CD4-positive, alpha-beta T cell (primary cell): ENCODE measurements around the gene FAM227B. TPM values are rescaled to one million over a fixed set of nuclear protein-coding genes. Genes with fewer than 3 reads are reported as not detected.
"Not testable (repeated sequence)": the region's sequence is repeated elsewhere in the genome, so short reads cannot be mapped to it uniquely, and the experiment has no call there.

Source experiments
- ATAC-seq: fragments of 200-7000 bp; cut with Tn5 transposase; one replicate; pipeline ENCODE4 v1.10.0; 2022; ENCODE audit warnings: mild to moderate bottlenecking; ENCODE audit not compliant: poor library complexity
- CTCF ChIA-PET: fragments of 350-600 bp; sonication (Branson Sonifier 250); formaldehyde crosslinking; loops from one replicate; lab custom pipeline; 2021; ENCODE audit warnings: antibody characterized with exemption, inconsistent platforms; lab: Charles Lee
- POLR2A ChIA-PET: fragments of 350-600 bp; sonication (Branson Sonifier 250); formaldehyde crosslinking; loops from one replicate; lab custom pipeline; 2021; ENCODE audit warnings: antibody characterized with exemption, inconsistent platforms; lab: Charles Lee
- DNase-seq, 14 experiments: peaks; one replicate each; pipeline ENCODE4 v3.0.0-alpha.2; 2013 to 2020; ENCODE audit warnings: mixed read lengths in 2 of 14
- H3K27ac ChIP-seq, 2 donors: one replicate each; pipeline versions ENCODE4 v1.5.1 to v1.7.0; 2013; ENCODE audit warnings: low read length in 2 of 2, low read depth in 1 of 2, mild to moderate bottlenecking in 1 of 2
- H3K27me3 ChIP-seq, 2 experiments: 1 replicate in 1 of 2; 2 replicates in 1 of 2; pipeline versions ENCODE4 v1.6.1 to v1.7.0; 2013; ENCODE audit warnings: low read length in 2 of 2, control low read depth in 1 of 2, mild to moderate bottlenecking in 1 of 2, moderate library complexity in 1 of 2; ENCODE audit not compliant: insufficient read depth in 2 of 2, control insufficient read depth in 1 of 2
- H3K36me3 ChIP-seq: one replicate; pipeline ENCODE4 v1.6.1; 2013; ENCODE audit warnings: low read length, control low read depth; ENCODE audit not compliant: insufficient read depth
- H3K4me1 ChIP-seq: one replicate; pipeline ENCODE4 v1.6.1; 2013; ENCODE audit warnings: low read length, control low read depth; ENCODE audit not compliant: insufficient read depth
- H3K4me3 ChIP-seq: one replicate; pipeline ENCODE4 v1.5.1; 2013; ENCODE audit warnings: mild to moderate bottlenecking, low read length, moderate library complexity
- H3K9me3 ChIP-seq, 2 experiments: 1 replicate in 1 of 2; 2 replicates in 1 of 2; pipeline versions ENCODE4 v1.6.1 to v1.7.0; 2013; ENCODE audit warnings: low read length in 2 of 2, mild to moderate bottlenecking in 2 of 2, control low read depth in 1 of 2, moderate library complexity in 1 of 2; ENCODE audit not compliant: control insufficient read depth in 1 of 2, insufficient read depth in 1 of 2
- H3K27ac Mint-ChIP-seq: one replicate; pipeline ENCODE4 v1.8.0; 2020; ENCODE audit warnings: mixed read lengths
- H3K27me3 Mint-ChIP-seq: one replicate; pipeline ENCODE4 v1.8.0; 2021; ENCODE audit warnings: mixed read lengths
- H3K36me3 Mint-ChIP-seq: one replicate; pipeline ENCODE4 v1.8.0; 2021; ENCODE audit warnings: low read depth, mixed read lengths
- H3K4me1 Mint-ChIP-seq: one replicate; pipeline ENCODE4 v1.8.0; 2021; ENCODE audit warnings: low read depth, mixed read lengths
- H3K4me3 Mint-ChIP-seq: one replicate; pipeline ENCODE4 v1.8.0; 2020; ENCODE audit warnings: mild to moderate bottlenecking, mixed read lengths
- H3K9me3 Mint-ChIP-seq: one replicate; pipeline ENCODE4 v1.8.0; 2020; ENCODE audit warnings: mixed read lengths
- intact Hi-C, 2 experiments: fragments of 100-400 bp; cut with DNase I in 1 of 2; cut with micrococcal nuclease in 1 of 2; formaldehyde crosslinking; loops; one replicate each; pipeline versions ENCODE4 v1.15.1 to v1.9.0; 2023 to 2025; cut with DNase I, micrococcal nuclease
- total RNA-seq, 174 experiments: library from RNA in 2 of 174; stranded (reverse) in 2 of 174; gene quantifications; one replicate each; pipeline ENCODE4 v1.2.3 and lab custom pipeline; 2021 to 2026
- TF ChIP-seq, protein P1 (sequence below): fragments of 200-600 bp; IDR thresholded peaks from one replicate; pipeline ENCODE4 v1.8.0; 2022; ENCODE audit warnings: antibody characterized with exemption, mild to moderate bottlenecking

The FAM227B gene
- total RNA-seq, 2 experiments from 2014 or later = 3.0 to 4.4 TPM

DNA sequence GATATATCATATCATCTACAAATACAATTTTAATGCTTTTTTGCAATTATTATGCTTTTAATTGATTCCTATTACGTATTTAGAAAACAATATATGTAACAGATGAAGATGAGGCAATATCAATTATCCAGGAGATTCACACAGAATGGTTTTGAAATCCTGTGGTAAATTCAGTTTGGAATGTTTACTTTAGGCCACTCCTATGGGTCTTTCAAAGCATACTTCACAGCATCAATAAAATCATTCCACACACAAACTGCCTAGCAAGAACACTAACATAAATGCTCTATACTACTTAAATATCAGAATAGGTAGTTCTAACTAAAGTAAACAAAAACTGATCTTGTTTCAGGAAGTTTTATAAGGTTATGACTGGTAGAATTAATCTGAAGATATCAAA lies 90.5 kb downstream of the FAM227B start:
- Mint-ChIP-seq H3K9me3 (peaks cover 15% of the 10 kb centered on the region), H3K36me3 (no peaks in the 10 kb centered on the region), H3K4me1 (no peaks in the 10 kb centered on the region), H3K27me3 (no peaks in the 10 kb centered on the region), H3K27ac (no peak overlapping the region), H3K4me3 (no peak overlapping the region)
- no peak for DNase-seq
- TF ChIP-seq, protein P1, sequence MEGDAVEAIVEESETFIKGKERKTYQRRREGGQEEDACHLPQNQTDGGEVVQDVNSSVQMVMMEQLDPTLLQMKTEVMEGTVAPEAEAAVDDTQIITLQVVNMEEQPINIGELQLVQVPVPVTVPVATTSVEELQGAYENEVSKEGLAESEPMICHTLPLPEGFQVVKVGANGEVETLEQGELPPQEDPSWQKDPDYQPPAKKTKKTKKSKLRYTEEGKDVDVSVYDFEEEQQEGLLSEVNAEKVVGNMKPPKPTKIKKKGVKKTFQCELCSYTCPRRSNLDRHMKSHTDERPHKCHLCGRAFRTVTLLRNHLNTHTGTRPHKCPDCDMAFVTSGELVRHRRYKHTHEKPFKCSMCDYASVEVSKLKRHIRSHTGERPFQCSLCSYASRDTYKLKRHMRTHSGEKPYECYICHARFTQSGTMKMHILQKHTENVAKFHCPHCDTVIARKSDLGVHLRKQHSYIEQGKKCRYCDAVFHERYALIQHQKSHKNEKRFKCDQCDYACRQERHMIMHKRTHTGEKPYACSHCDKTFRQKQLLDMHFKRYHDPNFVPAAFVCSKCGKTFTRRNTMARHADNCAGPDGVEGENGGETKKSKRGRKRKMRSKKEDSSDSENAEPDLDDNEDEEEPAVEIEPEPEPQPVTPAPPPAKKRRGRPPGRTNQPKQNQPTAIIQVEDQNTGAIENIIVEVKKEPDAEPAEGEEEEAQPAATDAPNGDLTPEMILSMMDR = no peak
- Histone ChIP-seq H3K27me3 (no peaks in the 10 kb centered on the region), H3K36me3 (no peaks in the 10 kb centered on the region), H3K9me3 (peaks cover 0 to 16% of the 10 kb centered on the region in 2 experiments), H3K27ac (no peak overlapping the region), H3K4me1 (no peaks in the 10 kb centered on the region), H3K4me3 (no peak overlapping the region)
- POLR2A ChIA-PET = no interaction called here
- intact Hi-C loops = no loop called here
- CTCF ChIA-PET = no interaction called here
- no peak for ATAC-seq

DNA sequence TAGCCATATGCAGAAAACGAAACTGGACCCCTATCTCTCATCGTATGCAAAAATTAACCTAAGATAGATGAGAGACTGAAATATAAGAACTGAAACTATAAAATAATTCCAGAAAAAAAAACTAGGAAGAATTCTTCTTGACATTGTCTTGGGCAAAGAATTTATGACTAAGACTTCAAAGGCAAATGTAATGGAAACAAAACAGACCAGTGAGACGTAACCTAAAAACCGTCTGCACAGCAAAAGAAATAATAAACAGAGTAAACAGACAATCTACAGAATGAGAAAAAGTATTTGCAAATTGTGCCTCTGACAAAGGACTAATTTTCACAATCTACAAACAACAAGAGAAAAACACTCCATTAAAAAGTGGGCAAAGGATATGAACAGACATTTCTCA lies 92.3 kb downstream of the FAM227B start:
- H3K9me3 Mint-ChIP-seq = peaks cover 20% of the 10 kb centered on the region
- no peak overlapping the region for H3K27ac Mint-ChIP-seq
- no peaks in the 10 kb centered on the region for H3K4me1 ChIP-seq
- TF ChIP-seq, protein P1 = no peak
- H3K36me3 Mint-ChIP-seq = no peaks in the 10 kb centered on the region
- POLR2A ChIA-PET = interaction anchor here (0.6 kb wide), 1 partner anchor 99 kb away, joined by 3 read pairs; no protein-coding TSS in a partner anchor
- no peaks in the 10 kb centered on the region for H3K36me3 ChIP-seq
- no peaks in the 10 kb centered on the region for H3K27me3 Mint-ChIP-seq
- no peaks in the 10 kb centered on the region for H3K27me3 ChIP-seq
- H3K9me3 ChIP-seq = peaks cover 6% of the 10 kb centered on the region in 2 experiments
- no peak for DNase-seq
- no peak overlapping the region for H3K27ac ChIP-seq
- no peak overlapping the region for H3K4me3 ChIP-seq
- CTCF ChIA-PET = no interaction called here
- H3K4me1 Mint-ChIP-seq = no peaks in the 10 kb centered on the region
- no peak for ATAC-seq
- H3K4me3 Mint-ChIP-seq = no peak overlapping the region
- intact Hi-C loops = loop anchor here in 1 of 2 experiments (10.0 kb wide), 1 partner anchor 63 kb away; no protein-coding TSS in a partner anchor

DNA sequence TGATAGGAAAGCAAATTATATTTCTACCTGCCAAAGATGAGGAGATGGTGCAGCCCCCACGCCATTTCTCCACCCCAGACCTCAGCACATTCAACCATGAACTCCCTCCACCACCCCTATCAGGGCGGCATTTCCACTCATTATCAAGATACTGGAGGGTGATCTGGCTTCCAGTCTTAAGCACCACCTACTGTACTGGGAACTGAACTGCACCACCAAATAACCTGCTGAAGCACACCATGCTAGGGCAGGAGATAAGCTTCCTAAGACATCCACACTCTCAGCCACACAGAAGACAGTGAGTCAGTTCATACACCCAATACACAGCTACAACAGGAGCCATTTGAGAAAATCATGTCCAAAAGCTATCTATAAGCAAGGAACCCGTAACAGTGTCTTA lies 98.8 kb downstream of the FAM227B start:
- TF ChIP-seq, protein P1 = no peak
- H3K27ac Mint-ChIP-seq = no peak overlapping the region
- H3K27me3 ChIP-seq = peaks cover 0 to 5% of the 10 kb centered on the region in 2 experiments
- DNase-seq (no peak), ATAC-seq (no peak)
- H3K27ac ChIP-seq = no peak overlapping the region
- H3K9me3 ChIP-seq = peaks cover 11 to 19% of the 10 kb centered on the region in 2 experiments
- no peak overlapping the region for H3K4me3 ChIP-seq
- no peaks in the 10 kb centered on the region for H3K36me3 Mint-ChIP-seq
- H3K4me3 Mint-ChIP-seq = no peak overlapping the region
- peaks cover 31% of the 10 kb centered on the region for H3K9me3 Mint-ChIP-seq
- ChIA-PET POLR2A (no interaction called here), CTCF (no interaction called here)
- intact Hi-C loops = loop anchor here in 1 of 2 experiments (10.0 kb wide), 1 partner anchor 57 kb away; no protein-coding TSS in a partner anchor
- no peaks in the 10 kb centered on the region for H3K36me3 ChIP-seq
- H3K4me1 Mint-ChIP-seq = no peaks in the 10 kb centered on the region
- H3K4me1 ChIP-seq = no peaks in the 10 kb centered on the region
- H3K27me3 Mint-ChIP-seq = no peaks in the 10 kb centered on the region

DNA sequence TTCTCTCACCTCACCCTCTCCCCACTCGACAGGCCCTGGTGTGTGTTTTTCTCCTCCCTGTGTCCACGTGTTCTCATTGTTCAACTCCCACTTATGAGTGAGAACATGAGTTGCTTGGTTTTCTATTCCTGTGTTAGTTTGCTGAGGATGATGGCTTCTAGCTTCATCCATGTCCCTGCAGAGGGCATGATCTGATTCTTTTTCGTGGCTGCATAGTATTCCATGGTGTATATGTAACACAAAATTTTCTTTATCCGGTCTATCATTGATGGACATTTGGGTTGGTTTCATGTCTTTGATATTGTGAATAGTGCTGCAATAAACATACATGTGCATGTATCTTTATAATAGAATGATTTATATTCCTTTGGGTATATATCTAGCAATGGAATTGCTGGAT lies 107.9 kb downstream of the FAM227B start:
- H3K27ac Mint-ChIP-seq, H3K36me3 ChIP-seq, H3K4me1 ChIP-seq, H3K4me3 Mint-ChIP-seq, H3K27ac ChIP-seq, H3K9me3 Mint-ChIP-seq, H3K36me3 Mint-ChIP-seq, POLR2A ChIA-PET, H3K9me3 ChIP-seq, H3K27me3 Mint-ChIP-seq, DNase-seq, ATAC-seq, intact Hi-C loops, H3K4me3 ChIP-seq, CTCF ChIA-PET, H3K27me3 ChIP-seq, H3K4me1 Mint-ChIP-seq: not testable (repeated sequence)
